DND-41 (cell line): ENCODE data around the gene SLC35F2.
"Not testable (repeated sequence)": the region's sequence is repeated elsewhere in the genome, so short reads cannot be mapped to it uniquely, and the experiment has no call there.

Experiments
- ATAC-seq: fragments of 200-7000 bp; cut with Tn5 transposase; 3 replicates; pipeline ENCODE4 v1.9.1; 2021; ENCODE audit warnings: low read depth; ENCODE audit not compliant: insufficient read depth
- DNase-seq: peaks from one replicate; pipeline ENCODE4 v3.0.0-alpha.2; 2020
- H2AFZ ChIP-seq: 2 replicates; pipeline ENCODE4 v1.6.0; 2012; ENCODE audit warnings: low read depth, low read length
- H3K27ac ChIP-seq: 2 replicates; pipeline ENCODE4 v1.5.1; 2012; ENCODE audit warnings: low read length, inconsistent platforms
- H3K27me3 ChIP-seq: fragments of 200-600 bp; sonication (generic); 2 replicates; pipeline ENCODE4 v1.6.0; 2012; ENCODE audit warnings: low read length, mild to moderate bottlenecking, inconsistent platforms; ENCODE audit not compliant: insufficient read depth, poor library complexity
- H3K36me3 ChIP-seq: 2 replicates; pipeline ENCODE4 v1.5.1; 2012; ENCODE audit warnings: low read length, inconsistent platforms; ENCODE audit not compliant: insufficient read depth
- H3K4me1 ChIP-seq: 2 replicates; pipeline ENCODE4 v1.5.1; 2012; ENCODE audit warnings: mild to moderate bottlenecking, low read length; ENCODE audit not compliant: insufficient read depth
- H3K4me2 ChIP-seq: 2 replicates; pipeline ENCODE4 v1.6.0; 2012; ENCODE audit warnings: mild to moderate bottlenecking, moderate library complexity, low read length, inconsistent platforms; ENCODE audit not compliant: insufficient read depth
- H3K4me3 ChIP-seq, 2 experiments: fragments of 200-600 bp in 1 of 2; shearing (Covaris generic) in 1 of 2; 2 replicates each; pipeline ENCODE4 v1.5.1; 2012 to 2016; ENCODE audit warnings: inconsistent platforms in 2 of 2, low read length in 2 of 2, mild to moderate bottlenecking in 2 of 2, low read depth in 1 of 2, moderate library complexity in 1 of 2
- H3K79me2 ChIP-seq: 2 replicates; pipeline ENCODE4 v1.6.0; 2012; ENCODE audit warnings: low read length, inconsistent platforms; ENCODE audit not compliant: insufficient read depth
- H3K9ac ChIP-seq: 2 replicates; pipeline ENCODE4 v1.6.0; 2012; ENCODE audit warnings: low read depth, mild to moderate bottlenecking, inconsistent platforms, low read length, moderate library complexity
- H3K9me3 ChIP-seq: 2 replicates; pipeline ENCODE4 v1.5.1; 2012; ENCODE audit warnings: low read length, moderate library complexity, mild to moderate bottlenecking, inconsistent platforms; ENCODE audit not compliant: insufficient read depth, severe bottlenecking
- H4K20me1 ChIP-seq: 2 replicates; pipeline ENCODE4 v1.6.0; 2012; ENCODE audit warnings: low read length; ENCODE audit not compliant: insufficient read depth
- CTCF ChIP-seq: IDR thresholded peaks from 2 replicates; pipeline ENCODE4 v1.5.1; 2012; ENCODE audit warnings: borderline replicate concordance, low read length, moderate library complexity, mild to moderate bottlenecking; ENCODE audit not compliant: poor library complexity, severe bottlenecking; ENCODE audit errors: extremely low read depth
- EZH2 ChIP-seq: IDR thresholded peaks from 3 replicates; pipeline ENCODE4 v1.6.1; 2012; ENCODE audit warnings: borderline replicate concordance, low read depth, mild to moderate bottlenecking, moderate library complexity, low read length, inconsistent platforms; ENCODE audit not compliant: severe bottlenecking

Gene SLC35F2

GRCh38 chr11:107834995-107835394 lies 23.6 kb downstream of the SLC35F2 start:
- TF ChIP-seq CTCF (no peak), EZH2 (no peak)
- no peak for DNase-seq
- no peaks in the 10 kb centered on the region for H4K20me1 ChIP-seq

GRCh38 chr11:107833926-107834325 lies 24.7 kb downstream of the SLC35F2 start:
- H3K27me3 ChIP-seq, H3K4me1 ChIP-seq, H3K4me2 ChIP-seq, ATAC-seq, H3K27ac ChIP-seq, DNase-seq, H4K20me1 ChIP-seq, H2AFZ ChIP-seq, H3K9me3 ChIP-seq, H3K4me3 ChIP-seq, H3K9ac ChIP-seq, H3K36me3 ChIP-seq, H3K79me2 ChIP-seq: not testable (repeated sequence)

More at GRCh38 chr11:107834995-107835394, 23.6 kb downstream of the SLC35F2 start:
- Histone ChIP-seq H3K79me2 (no peaks in the 10 kb centered on the region), H3K36me3 (no peaks in the 10 kb centered on the region), H3K9ac (no peak overlapping the region), H3K4me1 (no peaks in the 10 kb centered on the region), H3K9me3 (no peaks in the 10 kb centered on the region), H2AFZ (no peak overlapping the region), H3K27me3 (no peaks in the 10 kb centered on the region), H3K4me3 (no peak overlapping the region), H3K4me2 (no peak overlapping the region), H3K27ac (no peak overlapping the region)
- ATAC-seq: no peak

- Histone ChIP-seq H3K4me1 (no peaks in the 10 kb centered on the region), H3K36me3 (no peaks in the 10 kb centered on the region), H2AFZ (no peak overlapping the region), H3K27me3 (no peaks in the 10 kb centered on the region), H3K79me2 (no peaks in the 10 kb centered on the region), H3K4me2 (no peak overlapping the region), H3K9me3 (no peaks in the 10 kb centered on the region), H3K27ac (no peak overlapping the region), H4K20me1 (no peaks in the 10 kb centered on the region), H3K4me3 (no peak overlapping the region), H3K9ac (no peak overlapping the region)
- no peak for DNase-seq
- ATAC-seq: no peak
- TF ChIP-seq CTCF (no peak), EZH2 (no peak)
Measured at GRCh38 chr11:107830915-107831540, 27.6 kb downstream of the SLC35F2 start.

GRCh38 chr11:107827041-107827440 lies 31.5 kb downstream of the SLC35F2 start:
- DNase-seq (no peak), ATAC-seq (no peak)
- no peaks in the 10 kb centered on the region for H4K20me1 ChIP-seq
- no peaks in the 10 kb centered on the region for H3K9me3 ChIP-seq
- no peak overlapping the region for H3K4me3 ChIP-seq
- H2AFZ ChIP-seq: no peak overlapping the region
- no peak overlapping the region for H3K27ac ChIP-seq
- H3K79me2 ChIP-seq: no peaks in the 10 kb centered on the region
- H3K4me1 ChIP-seq: no peaks in the 10 kb centered on the region
- no peaks in the 10 kb centered on the region for H3K27me3 ChIP-seq
- no peak for TF ChIP-seq CTCF
- TF ChIP-seq EZH2: no peak
- H3K4me2 ChIP-seq: no peak overlapping the region
- H3K9ac ChIP-seq: no peak overlapping the region
- no peaks in the 10 kb centered on the region for H3K36me3 ChIP-seq
